GM06990 (cell line): ENCODE results near the gene PARP1.

Experiments
- DNase-seq: peaks from one replicate; pipeline ENCODE4 v3.0.0-alpha.2; 2011; ENCODE audit not compliant: insufficient read length; ENCODE audit errors: extremely low read depth
- H3K27me3 ChIP-seq: replicated peaks from 2 replicates; pipeline ENCODE4 v1.6.0; 2011; ENCODE audit warnings: low read length; ENCODE audit not compliant: control insufficient read depth, insufficient read depth
- H3K36me3 ChIP-seq: 2 replicates; pipeline ENCODE4 v1.5.1; 2011; ENCODE audit warnings: low read length; ENCODE audit not compliant: control insufficient read depth, insufficient read depth
- H3K4me3 ChIP-seq: replicated peaks from 2 replicates; pipeline ENCODE4 v1.5.1; 2011; ENCODE audit warnings: low read depth, mild to moderate bottlenecking, control low read depth, low read length
- CTCF ChIP-seq: IDR thresholded peaks from 2 replicates; pipeline ENCODE4 v1.5.1; 2011; ENCODE audit warnings: low read length, control low read depth, mild to moderate bottlenecking, inconsistent platforms; ENCODE audit not compliant: insufficient read depth, poor library complexity, severe bottlenecking

Gene PARP1

GRCh38 chr1:226372885-226373284 is 35.0 kb downstream of the PARP1 start:
- H3K4me3 ChIP-seq = no peak overlapping the region
- no peak for TF ChIP-seq CTCF
- H3K27me3 ChIP-seq = no peaks in the 10 kb centered on the region
- peaks cover 49% of the 10 kb centered on the region for H3K36me3 ChIP-seq
- DNase-seq = no peak

GRCh38 chr1:226371866-226372490 is 35.9 kb downstream of the PARP1 start:
- peaks cover 50% of the 10 kb centered on the region for H3K36me3 ChIP-seq
- no peak for TF ChIP-seq CTCF
- no peak overlapping the region for H3K4me3 ChIP-seq

GRCh38 chr1:226371027-226371694 is 36.7 kb downstream of the PARP1 start:
- no peak for DNase-seq
- TF ChIP-seq CTCF = no peak
- no peak overlapping the region for H3K4me3 ChIP-seq
- H3K27me3 ChIP-seq = no peaks in the 10 kb centered on the region
- peaks cover 52% of the 10 kb centered on the region for H3K36me3 ChIP-seq

More at GRCh38 chr1:226371866-226372490, 35.9 kb downstream of the PARP1 start:
- no peaks in the 10 kb centered on the region for H3K27me3 ChIP-seq
- DNase-seq = no peak

- Histone ChIP-seq H3K4me3 (peak overlapping the region; percentile 13), H3K36me3 (peaks cover 54% of the 10 kb centered on the region), H3K27me3 (no peaks in the 10 kb centered on the region)
- no peak for TF ChIP-seq CTCF
- peak; percentile 36 for DNase-seq
Observed at GRCh38 chr1:226370144-226370923, 37.6 kb downstream of the PARP1 start.

- DNase-seq = no peak
- H3K36me3 ChIP-seq = peaks cover 50% of the 10 kb centered on the region
- H3K27me3 ChIP-seq = no peaks in the 10 kb centered on the region
- no peak for TF ChIP-seq CTCF
- no peak overlapping the region for H3K4me3 ChIP-seq
Observed at GRCh38 chr1:226369110-226369509, 38.8 kb downstream of the PARP1 start.
